Erythroblast (primary cell): Measurements from ENCODE around the gene TM4SF20.

Experiments used
- GATA1 ChIP-seq: IDR thresholded peaks from 2 replicates; pipeline ENCODE4 v1.6.1; 2011; ENCODE audit warnings: low read depth, mild to moderate bottlenecking, control low read depth, low read length, moderate library complexity
- POLR2A ChIP-seq: IDR thresholded peaks from 2 replicates; pipeline ENCODE4 v1.6.1; 2011; ENCODE audit warnings: mild to moderate bottlenecking, low read length

GRCh38 chr2:227370791-227371312 is 8.3 kb downstream of the TM4SF20 start:
- TF ChIP-seq POLR2A (no peak), GATA1 (no peak)
